ENCODE data around the gene WDHD1.
"Not testable (repeated sequence)": the region's sequence is repeated elsewhere in the genome, so short reads cannot be mapped to it uniquely, and the experiment has no call there.

Gene WDHD1, protein sequence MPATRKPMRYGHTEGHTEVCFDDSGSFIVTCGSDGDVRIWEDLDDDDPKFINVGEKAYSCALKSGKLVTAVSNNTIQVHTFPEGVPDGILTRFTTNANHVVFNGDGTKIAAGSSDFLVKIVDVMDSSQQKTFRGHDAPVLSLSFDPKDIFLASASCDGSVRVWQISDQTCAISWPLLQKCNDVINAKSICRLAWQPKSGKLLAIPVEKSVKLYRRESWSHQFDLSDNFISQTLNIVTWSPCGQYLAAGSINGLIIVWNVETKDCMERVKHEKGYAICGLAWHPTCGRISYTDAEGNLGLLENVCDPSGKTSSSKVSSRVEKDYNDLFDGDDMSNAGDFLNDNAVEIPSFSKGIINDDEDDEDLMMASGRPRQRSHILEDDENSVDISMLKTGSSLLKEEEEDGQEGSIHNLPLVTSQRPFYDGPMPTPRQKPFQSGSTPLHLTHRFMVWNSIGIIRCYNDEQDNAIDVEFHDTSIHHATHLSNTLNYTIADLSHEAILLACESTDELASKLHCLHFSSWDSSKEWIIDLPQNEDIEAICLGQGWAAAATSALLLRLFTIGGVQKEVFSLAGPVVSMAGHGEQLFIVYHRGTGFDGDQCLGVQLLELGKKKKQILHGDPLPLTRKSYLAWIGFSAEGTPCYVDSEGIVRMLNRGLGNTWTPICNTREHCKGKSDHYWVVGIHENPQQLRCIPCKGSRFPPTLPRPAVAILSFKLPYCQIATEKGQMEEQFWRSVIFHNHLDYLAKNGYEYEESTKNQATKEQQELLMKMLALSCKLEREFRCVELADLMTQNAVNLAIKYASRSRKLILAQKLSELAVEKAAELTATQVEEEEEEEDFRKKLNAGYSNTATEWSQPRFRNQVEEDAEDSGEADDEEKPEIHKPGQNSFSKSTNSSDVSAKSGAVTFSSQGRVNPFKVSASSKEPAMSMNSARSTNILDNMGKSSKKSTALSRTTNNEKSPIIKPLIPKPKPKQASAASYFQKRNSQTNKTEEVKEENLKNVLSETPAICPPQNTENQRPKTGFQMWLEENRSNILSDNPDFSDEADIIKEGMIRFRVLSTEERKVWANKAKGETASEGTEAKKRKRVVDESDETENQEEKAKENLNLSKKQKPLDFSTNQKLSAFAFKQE

DNA sequence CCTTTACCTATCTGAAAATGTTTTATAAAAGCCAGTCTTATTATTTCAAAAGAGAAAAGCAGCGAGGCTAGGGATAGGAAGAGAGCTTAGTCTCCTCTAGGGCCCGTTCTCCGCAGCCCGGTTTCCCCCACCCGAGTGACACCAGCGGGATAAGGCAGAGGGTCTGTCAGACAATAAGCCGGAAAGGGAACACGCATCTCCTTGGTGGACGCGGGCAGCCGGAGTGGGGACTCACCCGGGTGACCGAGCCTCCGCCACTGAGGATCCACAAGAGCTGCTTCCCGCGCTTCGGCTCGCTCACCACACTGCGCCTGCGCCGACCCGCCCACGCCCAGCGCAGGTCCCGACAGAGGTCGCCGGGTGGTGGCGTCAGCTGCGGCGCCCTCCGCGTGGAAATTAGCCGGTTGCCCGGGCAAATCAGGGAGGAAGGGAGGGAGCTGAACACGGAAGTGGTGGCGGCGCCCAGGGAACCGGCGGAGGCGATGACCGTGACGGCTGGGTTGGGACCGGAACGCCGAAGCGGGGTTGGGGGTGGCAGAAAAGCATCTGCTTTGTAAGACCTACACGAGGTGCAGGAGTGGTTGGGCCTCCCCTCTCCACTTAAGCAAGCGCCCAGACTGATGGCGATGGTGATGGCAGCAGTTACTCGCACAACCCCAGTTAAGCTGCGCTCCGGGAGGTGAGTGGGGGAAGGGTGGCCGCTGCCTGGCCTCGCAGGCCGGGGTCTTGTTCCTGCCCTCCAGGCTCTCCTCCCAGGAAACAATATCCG lies at the start of gene WDHD1, which contains the start of gene SOCS4:
WDHD1 (minus strand) TSS at position 307 of the 769 bp plus-strand sequence. CDS start 312 bp downstream, outside the sequence.
SOCS4 (plus strand) TSS at position 444 of the 769 bp plus-strand sequence. CDS start 15,806 bp downstream, outside the sequence.
- peak; percentile 91 for DNase-seq (ENCODE audit: low read depth)

DNA sequence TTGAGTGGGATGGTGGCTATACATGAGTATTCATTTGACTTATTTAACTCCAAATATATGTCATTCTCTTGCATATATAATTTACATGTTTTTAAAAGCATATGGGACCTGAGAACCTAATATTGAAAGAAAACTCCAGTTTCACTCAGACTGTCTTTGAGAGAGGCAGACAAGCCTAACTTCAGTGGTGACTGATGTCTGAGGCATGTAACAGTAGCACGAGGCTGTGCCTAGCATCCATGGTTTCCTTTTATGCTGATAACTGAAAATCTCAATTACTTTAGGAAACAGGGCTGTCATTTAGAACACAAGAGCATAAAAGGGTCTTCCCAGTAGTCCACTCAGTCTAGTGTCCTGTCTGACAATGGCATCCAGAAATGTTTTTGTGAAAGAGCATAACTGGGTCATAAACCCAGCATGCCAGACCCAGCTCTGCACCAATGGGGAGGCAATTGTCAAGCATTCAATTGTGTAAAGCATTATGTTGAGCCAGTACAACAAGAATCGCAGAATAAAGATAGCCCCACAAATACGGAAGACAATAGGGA lies 48.8 kb upstream of the WDHD1 start:
- peak; percentile 70 for DNase-seq (ENCODE audit: low read depth)

DNA sequence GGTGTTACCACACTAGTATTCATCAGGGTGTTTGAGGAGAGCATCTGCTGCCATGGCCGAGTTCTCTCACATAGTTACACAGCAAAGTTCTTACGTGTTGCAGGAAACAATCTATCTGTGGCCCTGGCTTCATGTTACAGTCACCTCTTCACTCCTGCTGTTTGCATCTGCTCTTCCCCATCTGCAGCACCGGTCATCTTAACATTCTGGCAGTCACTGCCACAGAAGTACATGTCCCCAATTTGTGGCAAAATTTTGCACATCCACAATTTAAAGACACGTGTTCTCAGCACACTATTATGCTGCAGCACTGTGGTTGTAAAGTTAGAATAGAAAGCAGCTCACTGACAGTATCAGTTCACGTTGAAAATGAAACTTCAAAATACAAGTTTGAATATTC lies 47.8 kb upstream of the WDHD1 start:
- DNase-seq (ENCODE audit: low read depth): peak; percentile 64

DNA sequence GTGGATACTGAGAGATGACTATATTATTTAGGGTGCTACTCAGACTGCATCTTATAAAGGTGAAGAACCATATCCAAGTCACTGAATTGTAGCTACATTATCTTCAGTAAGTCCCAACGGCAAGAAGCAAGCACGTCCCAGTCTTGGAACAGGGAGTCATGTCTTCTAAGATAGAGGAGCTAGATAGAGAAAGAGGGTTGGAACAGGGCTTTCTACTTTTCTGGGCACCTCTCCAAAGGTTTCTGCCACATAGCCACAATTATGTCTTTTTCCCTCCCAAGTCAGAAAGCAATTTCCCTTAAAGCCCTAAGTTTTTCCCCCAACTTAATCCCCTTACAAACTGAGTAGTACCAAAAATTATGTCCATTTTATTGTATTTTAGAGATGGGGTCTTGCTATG lies 47.0 kb upstream of the WDHD1 start:
- peak; percentile 89 for DNase-seq (ENCODE audit: low read depth)

DNA sequence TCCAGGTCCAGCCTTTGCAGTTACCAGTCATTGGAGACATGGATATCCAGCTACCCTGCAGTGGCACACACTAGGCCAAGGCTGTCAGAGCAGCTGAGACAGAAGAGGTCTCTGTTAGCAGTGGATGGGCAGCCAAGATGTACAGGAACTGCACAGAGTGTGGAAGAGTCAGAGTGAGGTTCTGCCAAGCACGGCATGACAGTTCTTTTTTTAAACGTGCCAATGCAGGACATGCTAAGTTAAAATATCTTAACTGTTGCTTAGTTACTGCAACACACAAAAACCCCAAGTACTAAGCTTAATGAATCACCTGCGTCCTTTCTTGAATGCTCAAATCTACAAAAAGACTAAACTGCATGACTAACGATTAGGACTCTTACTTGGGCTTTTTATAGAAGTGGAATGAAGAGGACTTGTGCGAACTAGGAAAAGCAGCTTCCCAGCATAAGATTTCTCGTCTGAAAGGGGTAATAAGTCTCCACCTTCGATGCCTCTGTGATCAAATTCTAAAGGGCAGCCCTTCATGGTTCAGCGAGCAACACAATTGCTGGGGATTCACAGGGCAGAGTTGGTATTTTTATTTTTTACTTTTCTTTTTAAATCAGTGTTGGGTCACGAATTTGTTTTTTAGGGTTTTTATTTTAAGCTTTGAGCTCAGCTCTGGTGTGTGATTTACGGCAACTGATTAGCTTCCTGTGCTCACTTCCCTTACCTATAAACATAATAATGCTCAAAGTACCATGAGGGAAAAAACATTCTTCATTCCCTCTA lies 45.2 kb upstream of the WDHD1 start:
- peak; percentile 86 for DNase-seq (ENCODE audit: low read depth)

DNA sequence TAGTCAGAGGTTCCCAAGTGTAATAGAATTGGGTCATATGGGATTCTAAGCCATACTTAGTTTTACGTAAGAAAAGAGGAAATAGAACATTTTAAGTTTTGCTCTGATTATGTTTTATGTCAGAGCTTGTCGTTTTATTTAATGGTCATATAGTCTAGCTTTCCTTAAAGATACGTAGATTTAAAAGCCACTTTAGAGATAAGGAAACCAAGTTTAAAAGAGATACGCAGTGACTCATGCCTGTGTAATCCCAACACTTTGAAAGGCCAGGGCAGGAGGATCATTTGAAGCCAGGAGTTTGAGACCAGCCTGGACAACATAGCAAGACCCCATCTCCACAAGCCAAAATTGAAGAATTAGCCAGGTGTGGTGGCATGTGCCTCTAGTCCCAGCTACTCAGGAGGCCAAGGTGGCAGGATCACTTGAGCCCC lies 44.1 kb upstream of the WDHD1 start:
- DNase-seq (ENCODE audit: low read depth): peak; percentile 55

DNA sequence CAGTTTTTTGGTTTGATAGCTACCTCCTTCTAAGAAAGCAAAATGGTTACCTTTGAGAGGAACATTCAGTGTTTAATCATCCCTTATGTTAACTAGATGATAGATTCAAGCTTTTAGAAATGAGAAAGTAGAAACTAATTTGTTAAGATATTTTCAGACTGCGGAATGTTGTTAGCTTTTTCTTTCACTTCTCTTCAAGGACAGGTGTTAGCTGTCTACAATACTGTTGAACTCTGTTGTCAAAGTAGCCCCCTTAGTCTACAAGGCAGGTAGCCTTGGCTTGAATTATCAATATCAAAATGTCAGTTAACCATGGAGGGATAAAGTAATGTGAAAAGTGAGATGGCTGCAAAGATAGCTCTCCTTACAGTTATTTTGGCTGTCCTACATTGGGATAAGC lies 39.3 kb upstream of the WDHD1 start:
- no peak for DNase-seq (ENCODE audit: low read depth)

DNA sequence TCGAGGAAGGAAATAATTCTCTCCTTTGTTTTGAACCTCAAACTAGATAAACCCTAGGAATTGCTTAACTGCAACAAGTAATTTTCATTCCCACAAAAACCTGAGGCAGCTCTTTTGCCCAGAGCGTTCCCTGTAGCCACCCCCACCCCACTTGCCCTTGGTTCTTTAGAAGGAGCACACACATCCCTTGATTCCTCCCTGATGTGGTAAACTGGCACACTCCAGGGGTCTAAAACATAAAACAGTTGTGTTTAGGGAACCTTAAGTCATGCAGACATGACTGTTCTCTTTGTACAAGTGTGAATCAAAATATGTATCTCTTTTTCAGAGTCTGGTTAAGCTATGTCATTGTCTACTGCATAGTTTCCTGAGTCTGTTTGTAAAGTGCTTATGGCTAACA lies 38.5 kb upstream of the WDHD1 start:
- DNase-seq (ENCODE audit: low read depth): no peak

DNA sequence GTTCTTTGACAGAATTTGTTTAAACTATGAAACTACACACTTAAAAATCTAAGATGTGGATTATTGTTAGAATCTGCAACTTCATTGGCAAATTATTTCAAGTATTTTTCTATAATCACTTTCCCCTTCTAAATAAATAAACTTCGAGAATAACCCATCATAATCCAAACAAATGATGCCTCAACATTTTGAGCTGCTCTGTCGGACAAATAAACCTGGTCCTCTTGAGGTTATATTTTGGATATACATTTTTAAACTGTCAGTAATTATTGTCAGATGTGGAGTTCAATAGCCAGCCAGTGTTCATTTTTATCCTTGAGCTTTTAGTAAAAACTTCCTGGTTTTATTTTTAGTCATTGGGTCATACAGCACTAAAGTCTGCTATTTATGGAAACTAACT lies 38.0 kb upstream of the WDHD1 start:
- DNase-seq (ENCODE audit: low read depth): not testable (repeated sequence)

DNA sequence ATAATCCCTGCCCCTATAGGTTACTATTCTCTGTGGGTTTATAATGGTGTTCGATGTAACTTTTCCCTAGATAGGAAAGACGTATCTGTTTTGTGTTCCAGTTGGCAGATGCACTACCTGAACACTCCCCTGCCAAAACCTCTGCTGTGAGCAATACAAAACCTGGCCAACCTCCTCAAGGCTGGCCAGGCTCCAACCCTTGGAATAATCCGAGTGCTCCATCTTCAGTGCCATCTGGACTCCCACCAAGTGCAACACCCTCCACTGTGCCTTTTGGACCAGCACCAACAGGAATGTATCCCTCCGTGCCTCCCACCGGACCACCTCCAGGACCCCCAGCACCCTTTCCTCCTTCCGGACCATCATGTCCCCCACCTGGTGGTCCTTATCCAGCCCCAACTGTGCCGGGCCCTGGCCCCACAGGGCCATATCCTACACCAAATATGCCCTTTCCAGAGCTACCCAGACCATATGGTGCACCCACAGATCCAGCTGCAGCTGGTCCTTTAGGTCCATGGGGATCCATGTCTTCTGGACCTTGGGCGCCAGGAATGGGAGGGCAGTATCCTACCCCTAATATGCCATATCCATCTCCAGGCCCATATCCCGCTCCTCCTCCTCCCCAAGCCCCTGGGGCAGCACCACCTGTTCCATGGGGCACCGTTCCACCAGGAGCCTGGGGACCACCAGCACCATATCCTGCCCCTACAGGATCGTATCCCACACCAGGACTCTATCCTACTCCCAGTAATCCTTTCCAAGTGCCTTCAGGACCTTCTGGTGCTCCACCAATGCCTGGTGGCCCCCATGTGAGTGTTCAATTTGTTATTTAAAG lies 35.8 kb upstream of the WDHD1 start:
- no peak for DNase-seq (ENCODE audit: low read depth)

DNA sequence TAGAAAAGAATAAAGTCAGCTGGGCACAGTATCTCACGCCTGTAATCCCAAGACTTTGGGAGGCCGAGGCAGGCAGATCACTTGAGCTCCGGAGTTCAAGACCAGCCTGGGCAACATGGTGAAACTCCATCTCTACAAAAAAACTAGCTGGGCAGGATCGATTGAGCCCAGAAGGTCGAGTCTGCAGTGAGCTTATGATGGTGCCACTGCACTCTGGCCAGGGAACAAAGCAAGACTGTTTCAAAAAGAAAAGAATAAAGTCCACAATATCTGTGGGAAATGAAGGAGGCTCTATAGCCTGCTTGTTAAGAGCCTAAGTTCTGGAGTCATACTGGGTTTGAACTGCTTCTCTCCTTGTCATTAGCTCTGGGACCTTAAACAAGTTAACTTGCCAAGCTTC lies 32.4 kb upstream of the WDHD1 start:
- DNase-seq (ENCODE audit: low read depth): peak; percentile 28

DNA sequence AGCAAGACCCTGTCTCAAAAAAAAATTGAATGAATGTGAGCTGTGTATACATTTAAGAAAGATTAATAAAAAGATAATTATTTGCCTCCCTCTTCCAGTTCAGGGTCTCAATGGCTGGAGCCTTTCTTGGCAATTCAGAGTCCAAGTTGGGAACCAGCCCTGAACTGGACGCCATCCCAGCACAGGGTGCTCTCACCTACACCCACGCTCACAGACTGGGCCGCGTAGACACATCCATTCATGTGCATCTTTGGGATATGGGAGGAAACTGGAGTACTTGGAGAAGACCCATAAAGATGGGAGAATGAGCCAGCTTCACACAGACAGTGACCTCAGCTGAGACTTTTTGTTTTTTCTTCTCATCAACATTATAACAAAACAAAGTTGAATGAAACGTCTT lies 31.0 kb upstream of the WDHD1 start:
- DNase-seq (ENCODE audit: low read depth): no peak

DNA sequence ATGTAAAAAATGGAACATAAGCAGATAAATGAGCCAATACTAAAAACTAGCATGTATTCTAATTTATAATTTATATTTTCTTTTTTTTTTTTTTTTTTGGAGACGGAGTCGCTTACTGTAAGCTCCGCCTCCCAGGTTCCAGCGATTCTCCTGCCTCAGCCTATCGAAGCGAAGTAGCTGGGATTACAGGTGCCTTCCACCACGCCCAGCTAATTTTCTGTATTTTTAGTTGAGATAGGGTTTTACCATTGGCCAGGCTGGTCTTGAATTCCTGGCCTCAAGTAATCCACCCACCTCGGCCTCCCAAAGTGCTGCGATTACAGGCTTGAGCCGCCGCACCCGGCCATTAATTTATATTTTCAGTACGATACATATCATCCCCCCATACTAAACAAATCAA lies 27.2 kb upstream of the WDHD1 start:
- no peak for DNase-seq (ENCODE audit: low read depth)

DNA sequence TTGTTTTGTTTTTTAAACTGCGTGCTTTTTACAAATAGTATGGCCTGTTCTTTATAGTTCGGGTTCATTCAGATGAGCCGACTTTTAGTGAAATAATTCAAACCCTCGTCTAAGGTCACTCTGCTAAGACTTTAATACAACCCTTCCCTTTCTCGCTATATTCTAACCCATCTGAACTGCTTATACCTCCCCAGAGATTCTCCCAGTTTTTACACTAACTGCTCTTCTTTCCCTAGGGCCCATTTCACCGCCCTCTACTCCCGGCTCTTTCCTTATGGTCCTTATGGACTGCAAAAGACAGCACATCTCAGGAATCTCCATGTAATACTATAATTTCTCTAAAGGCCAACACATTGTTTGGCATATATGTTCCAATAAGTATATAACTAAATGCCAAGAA lies 26.6 kb upstream of the WDHD1 start:
- DNase-seq (ENCODE audit: low read depth): no peak

DNA sequence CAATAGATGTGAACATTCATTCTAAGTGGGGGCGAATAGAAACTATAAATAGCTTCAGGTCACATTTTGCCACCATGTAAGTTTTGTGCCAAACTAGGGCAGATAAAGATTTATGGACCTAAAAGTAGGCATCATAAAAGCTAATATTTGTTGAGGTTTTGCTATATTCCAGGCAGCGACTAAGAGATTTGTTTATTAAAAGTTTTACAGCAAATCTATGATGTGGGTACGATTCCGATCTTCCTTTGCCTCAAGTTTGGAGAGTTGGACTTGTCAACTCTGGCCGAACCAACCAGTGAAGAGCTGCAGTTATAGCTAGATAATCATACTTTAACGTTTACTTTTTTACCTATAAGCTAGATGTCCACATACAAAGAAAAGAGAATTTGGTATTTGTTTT lies 26.1 kb upstream of the WDHD1 start:
- DNase-seq (ENCODE audit: low read depth): no peak

DNA sequence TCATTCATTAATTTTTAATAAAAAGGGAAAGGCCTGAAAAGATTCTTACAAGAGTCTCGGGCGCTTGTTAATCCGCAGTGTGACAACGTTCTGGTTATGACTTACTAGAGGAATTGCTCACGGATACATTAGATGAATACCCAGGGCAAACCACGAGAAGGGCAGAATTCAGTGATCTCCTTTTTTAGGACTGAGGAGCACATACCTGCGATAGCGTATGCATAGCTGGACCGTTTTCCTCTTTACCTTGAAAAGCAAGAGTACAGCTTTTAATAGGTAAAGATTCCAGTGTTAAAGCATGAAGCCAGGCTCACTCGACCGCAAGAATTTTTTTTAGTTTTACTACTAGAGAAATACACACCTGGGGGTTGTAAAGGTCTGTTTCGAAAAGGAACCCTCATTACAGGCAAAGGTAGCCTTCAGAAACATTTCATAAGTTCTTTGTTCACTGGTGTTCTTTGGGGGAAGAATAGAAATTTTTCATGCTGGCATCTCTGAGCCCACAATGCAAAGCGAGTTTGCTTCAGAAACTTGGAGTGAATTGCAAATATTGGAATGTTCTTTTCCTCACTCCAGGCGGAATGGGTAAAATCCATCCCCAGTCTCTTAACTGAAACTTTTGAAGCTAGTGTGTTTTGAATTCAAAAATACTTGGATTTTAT lies 25.5 kb upstream of the WDHD1 start:
- DNase-seq (ENCODE audit: low read depth): peak; percentile 27

DNA sequence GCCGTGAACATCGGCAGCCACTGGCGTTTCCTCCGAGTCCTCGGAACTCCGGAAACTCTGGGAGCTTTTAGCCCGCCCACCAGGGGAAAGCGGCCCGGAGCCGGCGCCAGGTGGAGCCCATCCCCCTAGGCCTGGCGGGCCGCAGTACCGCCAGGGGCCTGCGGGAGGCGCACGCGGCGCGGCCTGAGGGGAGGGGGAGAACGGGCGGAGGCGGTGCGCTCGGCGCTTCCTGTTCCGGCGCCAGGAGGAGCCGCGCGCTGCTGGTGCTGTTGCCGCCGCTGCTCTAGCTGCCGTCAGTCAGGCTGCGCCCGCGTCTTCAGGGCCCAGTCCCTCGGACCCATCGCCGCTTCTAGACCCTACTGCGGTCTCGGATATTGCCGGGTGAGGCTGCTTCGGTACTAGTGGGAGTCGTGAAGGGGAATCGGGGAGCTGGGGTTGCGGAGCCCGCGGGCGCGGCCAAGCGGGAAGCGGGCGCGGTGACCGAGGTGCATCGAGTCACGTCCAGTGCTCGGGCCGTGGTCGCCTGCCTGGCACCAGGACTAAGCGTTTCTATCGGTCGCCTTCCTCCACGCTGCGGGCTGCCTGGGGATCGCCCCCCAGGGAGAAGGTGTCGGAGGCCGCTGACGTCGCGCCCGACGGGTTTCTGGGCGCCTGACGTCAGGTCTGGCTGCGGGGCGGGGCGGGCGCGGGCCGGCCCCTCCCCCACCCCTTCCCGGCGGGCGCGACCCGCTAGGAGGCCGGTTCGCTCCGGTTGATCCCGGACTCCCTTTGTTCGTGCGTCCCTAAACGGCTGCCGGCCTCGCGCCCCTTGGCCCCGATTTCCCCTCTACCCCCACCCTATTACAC lies 24.7 kb upstream of the WDHD1 start, which contains the start of gene MAPK1IP1L:
MAPK1IP1L (plus strand) TSS at position 225 of the 846 bp plus-strand sequence. CDS start 10,037 bp downstream, outside the sequence.
- DNase-seq (ENCODE audit: low read depth): peak; percentile 90

DNA sequence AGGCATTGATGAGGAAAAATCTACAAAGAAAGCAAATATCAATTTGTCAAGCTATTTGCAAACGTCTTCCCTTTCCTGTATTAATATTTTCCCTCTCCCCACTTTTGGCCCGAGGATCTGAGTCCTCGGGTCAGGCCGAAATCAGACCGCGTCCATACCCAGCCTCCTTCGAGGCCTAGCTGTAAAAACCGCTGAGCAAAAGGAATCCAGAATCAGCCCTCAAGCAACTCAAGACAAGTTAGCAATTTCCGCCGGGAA lies 24.2 kb upstream of the WDHD1 start:
- no peak for DNase-seq (ENCODE audit: low read depth)
